Chondrocyte (in vitro differentiated cells): ENCODE results near the gene HYAL2. TPM values are rescaled to one million over a fixed set of nuclear protein-coding genes. Genes with fewer than 3 reads are reported as not detected.

ENCODE experiments used
- DNase-seq: peaks from one replicate; pipeline ENCODE4 v3.0.0; 2021; ENCODE audit warnings: mixed read lengths, low spot score
- H3K27ac Mint-ChIP-seq: one replicate; pipeline ENCODE4 v1.8.0; 2021; ENCODE audit warnings: mild to moderate bottlenecking, moderate library complexity, mixed read lengths; ENCODE audit not compliant: unreplicated experiment
- H3K27me3 Mint-ChIP-seq: 2 replicates; pipeline ENCODE4 v1.8.0; 2021; ENCODE audit warnings: low read depth, mixed read lengths
- H3K36me3 Mint-ChIP-seq: 2 replicates; pipeline ENCODE4 v1.8.0; 2021; ENCODE audit warnings: low read depth, mixed read lengths
- H3K4me1 Mint-ChIP-seq: 2 replicates; pipeline ENCODE4 v1.8.0; 2021; ENCODE audit warnings: low read depth, mild to moderate bottlenecking, mixed read lengths
- H3K4me3 Mint-ChIP-seq: one replicate; pipeline ENCODE4 v1.8.0; 2021; ENCODE audit warnings: mild to moderate bottlenecking, moderate library complexity, mixed read lengths; ENCODE audit not compliant: unreplicated experiment
- H3K9me3 Mint-ChIP-seq: 2 replicates; pipeline ENCODE4 v1.8.0; 2021; ENCODE audit warnings: low read depth, mixed read lengths
- total RNA-seq: library from RNA; stranded (reverse); gene quantifications from 3 replicates; pipeline ENCODE4 v1.2.1, GENCODE V29; 2021
- TF ChIP-seq, protein P1 (sequence below): fragments of 200-600 bp; sonication (generic); IDR thresholded peaks from 2 replicates; pipeline ENCODE4 v1.5.0; 2021; ENCODE audit warnings: antibody characterized with exemption, mild to moderate bottlenecking, moderate library complexity

HYAL2 gene
- total RNA-seq, 1 donor from 2014 or later = 31.3 TPM

DNA sequence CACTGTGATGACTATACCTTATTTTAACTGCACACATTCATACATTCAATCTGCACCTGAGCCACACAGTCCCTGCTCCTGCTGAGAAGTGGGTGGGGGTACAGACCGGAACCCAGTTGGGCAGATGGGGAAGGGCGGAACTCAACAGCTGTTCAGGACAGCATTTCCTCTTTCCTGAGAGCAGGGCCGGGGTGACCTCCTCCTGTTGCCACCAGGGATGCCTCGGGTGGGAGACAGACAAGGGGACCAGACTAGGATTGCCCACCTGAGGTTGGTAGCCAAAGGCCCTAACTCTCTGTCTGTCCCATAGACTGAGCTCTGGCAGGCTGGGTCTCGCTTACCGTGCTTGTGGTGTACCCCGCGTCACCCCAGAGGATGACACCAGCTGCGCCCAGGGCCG lies 3.9 kb downstream of the HYAL2 start:
- Mint-ChIP-seq H3K27ac (no peak overlapping the region), H3K4me1 (peaks cover 47% of the 10 kb centered on the region), H3K27me3 (no peaks in the 10 kb centered on the region), H3K4me3 (no peak overlapping the region), H3K36me3 (peaks cover 8% of the 10 kb centered on the region), H3K9me3 (no peaks in the 10 kb centered on the region)
- TF ChIP-seq, protein P1, sequence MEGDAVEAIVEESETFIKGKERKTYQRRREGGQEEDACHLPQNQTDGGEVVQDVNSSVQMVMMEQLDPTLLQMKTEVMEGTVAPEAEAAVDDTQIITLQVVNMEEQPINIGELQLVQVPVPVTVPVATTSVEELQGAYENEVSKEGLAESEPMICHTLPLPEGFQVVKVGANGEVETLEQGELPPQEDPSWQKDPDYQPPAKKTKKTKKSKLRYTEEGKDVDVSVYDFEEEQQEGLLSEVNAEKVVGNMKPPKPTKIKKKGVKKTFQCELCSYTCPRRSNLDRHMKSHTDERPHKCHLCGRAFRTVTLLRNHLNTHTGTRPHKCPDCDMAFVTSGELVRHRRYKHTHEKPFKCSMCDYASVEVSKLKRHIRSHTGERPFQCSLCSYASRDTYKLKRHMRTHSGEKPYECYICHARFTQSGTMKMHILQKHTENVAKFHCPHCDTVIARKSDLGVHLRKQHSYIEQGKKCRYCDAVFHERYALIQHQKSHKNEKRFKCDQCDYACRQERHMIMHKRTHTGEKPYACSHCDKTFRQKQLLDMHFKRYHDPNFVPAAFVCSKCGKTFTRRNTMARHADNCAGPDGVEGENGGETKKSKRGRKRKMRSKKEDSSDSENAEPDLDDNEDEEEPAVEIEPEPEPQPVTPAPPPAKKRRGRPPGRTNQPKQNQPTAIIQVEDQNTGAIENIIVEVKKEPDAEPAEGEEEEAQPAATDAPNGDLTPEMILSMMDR = no peak
- no peak for DNase-seq

GRCh38 chr3:50318163-50318562 lies 4.4 kb downstream of the HYAL2 start:
- TF ChIP-seq, protein P1 = no peak
- Mint-ChIP-seq H3K4me1 (peaks cover 46% of the 10 kb centered on the region), H3K27ac (no peak overlapping the region), H3K36me3 (peaks cover 8% of the 10 kb centered on the region), H3K4me3 (no peak overlapping the region), H3K27me3 (no peaks in the 10 kb centered on the region), H3K9me3 (no peaks in the 10 kb centered on the region)
- DNase-seq = no peak

DNA sequence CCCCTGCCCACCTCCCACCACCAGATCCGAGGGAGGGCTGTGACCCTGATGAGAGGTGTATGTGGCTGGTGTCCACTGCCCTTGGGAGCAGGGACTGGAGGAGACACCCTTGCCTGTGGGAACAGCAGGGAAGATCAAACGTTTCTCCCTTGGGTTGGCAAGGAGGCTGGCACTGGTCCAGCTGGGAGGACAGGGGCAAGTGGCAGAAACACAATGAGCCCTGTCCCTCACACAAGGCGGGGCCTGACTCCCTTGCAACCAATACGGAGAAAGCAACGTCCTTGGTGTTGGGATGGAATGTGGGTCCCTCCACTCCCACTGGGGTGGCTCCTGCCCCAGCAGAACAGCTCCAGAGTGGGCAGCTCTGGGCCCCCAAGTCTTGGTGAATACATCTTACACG lies 5.2 kb downstream of the HYAL2 start:
- Mint-ChIP-seq H3K27ac (no peak overlapping the region), H3K9me3 (no peaks in the 10 kb centered on the region), H3K4me1 (peaks cover 39% of the 10 kb centered on the region), H3K36me3 (peaks cover 8% of the 10 kb centered on the region), H3K27me3 (no peaks in the 10 kb centered on the region), H3K4me3 (no peak overlapping the region)
- no peak for DNase-seq
- TF ChIP-seq, protein P1 = no peak

- Mint-ChIP-seq H3K27ac (no peak overlapping the region), H3K4me1 (peaks cover 38% of the 10 kb centered on the region), H3K27me3 (no peaks in the 10 kb centered on the region), H3K4me3 (no peak overlapping the region), H3K9me3 (no peaks in the 10 kb centered on the region), H3K36me3 (peaks cover 8% of the 10 kb centered on the region)
- DNase-seq = no peak
- TF ChIP-seq, protein P1 = no peak
Measured at GRCh38 chr3:50316657-50317242, 5.8 kb downstream of the HYAL2 start.

- Mint-ChIP-seq H3K9me3 (no peaks in the 10 kb centered on the region), H3K4me1 (peaks cover 29% of the 10 kb centered on the region), H3K27ac (no peak overlapping the region), H3K27me3 (no peaks in the 10 kb centered on the region), H3K36me3 (peaks cover 8% of the 10 kb centered on the region), H3K4me3 (no peak overlapping the region)
- no peak for DNase-seq
- TF ChIP-seq, protein P1 = no peak
Measured at GRCh38 chr3:50314816-50315215, 7.7 kb downstream of the HYAL2 start.
